Mononuclear cell (primary cell): Measurements from ENCODE around the gene GRM5. TPM values are rescaled to one million over a fixed set of nuclear protein-coding genes. Genes with fewer than 3 reads are reported as not detected.
"Not testable (repeated sequence)": the region's sequence is repeated elsewhere in the genome, so short reads cannot be mapped to it uniquely, and the experiment has no call there.

Experiments used
- H3K27me3 ChIP-seq: 2 replicates; pipeline ENCODE4 v1.6.0; 2011; ENCODE audit warnings: low read length, control low read depth; ENCODE audit not compliant: insufficient read depth
- H3K4me1 ChIP-seq: 2 replicates; pipeline ENCODE4 v1.5.1; 2011; ENCODE audit warnings: mild to moderate bottlenecking, low read length, control low read depth; ENCODE audit not compliant: insufficient read depth
- H3K4me3 ChIP-seq: 2 replicates; pipeline ENCODE4 v1.5.1; 2011; ENCODE audit warnings: mild to moderate bottlenecking, low read length, moderate library complexity
- H3K9me3 ChIP-seq: 2 replicates; pipeline ENCODE4 v1.5.1; 2011; ENCODE audit warnings: low read depth, mild to moderate bottlenecking, control low read depth, low read length
- total RNA-seq: library from RNA; depleted of rRNA; stranded (reverse); fragments of >200 nt; gene quantifications from one replicate; pipeline ENCODE4 v1.2.3, GENCODE V29; 2012

Gene GRM5
- total RNA-seq, 1 donor, result not detected

DNA sequence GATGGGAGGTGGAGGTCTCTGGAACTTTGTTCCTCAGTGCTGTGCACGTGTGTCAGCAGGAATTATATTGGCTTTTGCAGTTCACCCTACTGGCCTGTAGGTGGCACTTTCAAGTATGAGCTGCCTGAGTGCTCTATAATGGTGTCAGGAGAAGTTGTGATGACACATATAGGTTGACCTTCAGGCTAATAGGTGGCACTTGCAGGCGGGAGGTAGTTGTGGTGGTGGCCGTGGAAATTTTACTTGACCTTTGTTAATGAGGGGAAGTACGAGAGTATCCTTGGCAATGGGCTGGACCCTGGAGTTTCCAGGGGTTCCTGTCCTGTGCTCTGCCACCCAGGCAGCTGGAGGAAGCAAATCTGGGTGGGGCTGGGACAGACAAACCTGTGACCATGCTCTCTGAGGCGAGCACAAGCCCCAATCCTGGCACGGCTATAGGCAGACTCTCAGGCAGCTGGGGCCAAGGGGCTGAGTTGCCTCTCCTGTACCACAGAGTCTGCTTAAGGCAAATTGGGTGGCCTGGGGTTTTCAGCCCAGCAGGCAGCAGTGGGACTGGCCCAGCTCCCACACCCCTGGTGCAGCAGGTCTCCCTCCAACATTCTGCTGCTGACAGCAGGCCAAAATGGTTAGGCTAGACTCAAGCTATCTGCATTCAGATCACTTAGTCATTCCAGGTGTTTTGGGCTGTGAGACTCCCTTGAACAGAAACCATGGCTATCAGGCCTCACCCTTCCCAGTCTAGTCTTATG, 580.7 kb downstream of the GRM5 start:
- Histone ChIP-seq H3K9me3 (no peaks in the 10 kb centered on the region), H3K4me1 (no peaks in the 10 kb centered on the region)

DNA sequence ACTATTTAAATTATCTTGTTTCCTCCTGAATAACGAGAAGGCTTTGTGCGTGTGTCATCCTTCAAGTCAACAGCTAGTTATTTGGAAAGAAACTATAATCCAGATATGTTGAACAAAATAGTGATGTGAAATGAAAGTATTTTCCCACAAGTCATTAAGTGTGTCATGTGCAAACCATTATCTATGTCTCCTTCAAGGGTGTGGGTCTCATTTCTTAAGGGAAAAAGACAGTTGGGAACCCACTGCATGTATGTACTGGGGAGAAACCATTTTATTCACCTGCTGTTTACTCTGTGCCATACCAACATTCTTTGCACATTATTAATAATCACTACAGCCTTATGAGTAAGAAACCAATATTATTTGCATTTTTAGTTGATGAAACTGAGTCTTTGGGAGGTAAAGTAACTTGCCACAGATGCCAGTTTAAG, 582.9 kb downstream of the GRM5 start:
- no peaks in the 10 kb centered on the region for H3K9me3 ChIP-seq
- no peaks in the 10 kb centered on the region for H3K4me1 ChIP-seq
- H3K4me3 ChIP-seq, result no peak overlapping the region
- H3K27me3 ChIP-seq, result no peaks in the 10 kb centered on the region

More for the DNA sequence above, 580.7 kb downstream of the GRM5 start:
- Histone ChIP-seq H3K27me3 (no peaks in the 10 kb centered on the region), H3K4me3 (no peak overlapping the region)

DNA sequence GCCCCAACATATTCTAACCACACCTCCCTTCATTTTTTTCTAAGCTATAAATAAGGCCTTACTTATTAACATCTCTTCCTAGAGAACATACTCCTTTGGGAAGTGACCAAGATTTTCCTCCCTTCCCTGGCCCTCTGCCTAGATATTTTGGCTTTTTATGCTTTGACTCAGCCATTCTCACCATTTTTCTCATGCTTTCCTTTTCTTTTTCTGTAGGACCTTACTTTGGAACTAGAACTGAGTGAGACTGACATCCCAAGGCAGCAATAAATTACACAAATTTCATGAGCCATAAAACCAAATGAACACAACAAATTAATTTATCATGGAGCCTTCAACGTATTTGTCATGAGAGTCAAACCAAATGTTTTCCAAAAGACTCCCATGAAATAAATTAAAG, 585.6 kb downstream of the GRM5 start:
- Histone ChIP-seq H3K9me3 (no peaks in the 10 kb centered on the region), H3K27me3 (no peaks in the 10 kb centered on the region), H3K4me1 (no peaks in the 10 kb centered on the region), H3K4me3 (no peak overlapping the region)

DNA sequence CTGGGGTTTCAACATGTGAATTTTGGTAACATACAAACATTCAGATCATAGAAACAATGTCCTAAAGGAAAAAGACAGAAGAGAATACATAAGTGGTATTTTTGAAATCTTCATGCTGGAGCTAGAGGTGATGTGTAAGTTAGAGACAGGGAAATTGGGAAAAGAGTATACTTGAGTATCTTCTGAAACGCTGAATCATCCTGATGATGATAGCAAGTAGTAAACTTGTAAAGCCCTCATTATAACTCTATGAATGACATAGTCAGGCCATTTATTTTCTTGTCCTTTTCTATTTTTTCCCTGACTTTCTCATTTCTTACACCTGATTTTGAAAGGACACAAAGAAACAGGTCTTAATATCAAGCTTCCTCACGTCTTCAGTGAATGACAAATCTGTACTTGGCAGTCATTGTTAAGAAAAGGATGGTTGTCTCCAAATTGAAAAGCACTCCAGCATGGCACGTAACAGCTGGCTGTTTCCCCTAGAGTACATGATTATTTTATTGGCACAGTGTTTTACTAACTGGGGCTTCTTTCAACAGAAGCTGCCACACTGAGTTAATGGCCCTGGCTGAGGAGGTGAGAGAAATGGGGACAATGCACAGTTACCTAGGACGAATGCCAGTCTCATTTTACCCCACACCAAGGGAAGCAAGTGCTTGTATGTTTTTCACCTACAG, 587.5 kb downstream of the GRM5 start:
- Histone ChIP-seq H3K9me3 (no peaks in the 10 kb centered on the region), H3K27me3 (no peaks in the 10 kb centered on the region), H3K4me3 (no peak overlapping the region), H3K4me1 (no peaks in the 10 kb centered on the region)

DNA sequence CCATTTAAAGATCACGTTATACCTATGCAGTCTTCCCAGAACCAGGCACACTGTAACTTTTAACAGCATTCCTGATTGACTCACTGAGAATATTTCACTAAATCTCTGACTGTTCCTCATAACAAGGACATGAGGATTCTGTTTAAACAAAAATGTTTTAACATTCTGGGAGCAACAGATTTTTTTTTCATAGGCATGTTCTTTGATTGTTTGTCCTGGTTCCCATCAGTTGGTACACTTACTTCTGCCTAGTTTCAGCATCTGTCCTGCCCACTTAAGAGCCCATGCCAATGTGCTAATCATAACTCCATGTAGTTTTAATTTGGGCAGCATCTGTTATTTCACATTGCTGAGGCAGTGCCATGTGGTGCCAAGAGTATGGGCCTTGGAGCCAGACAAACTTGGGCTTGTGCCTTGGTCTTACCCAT, 589.8 kb downstream of the GRM5 start:
- Histone ChIP-seq H3K27me3 (no peaks in the 10 kb centered on the region), H3K9me3 (no peaks in the 10 kb centered on the region), H3K4me3 (no peak overlapping the region), H3K4me1 (no peaks in the 10 kb centered on the region)

DNA sequence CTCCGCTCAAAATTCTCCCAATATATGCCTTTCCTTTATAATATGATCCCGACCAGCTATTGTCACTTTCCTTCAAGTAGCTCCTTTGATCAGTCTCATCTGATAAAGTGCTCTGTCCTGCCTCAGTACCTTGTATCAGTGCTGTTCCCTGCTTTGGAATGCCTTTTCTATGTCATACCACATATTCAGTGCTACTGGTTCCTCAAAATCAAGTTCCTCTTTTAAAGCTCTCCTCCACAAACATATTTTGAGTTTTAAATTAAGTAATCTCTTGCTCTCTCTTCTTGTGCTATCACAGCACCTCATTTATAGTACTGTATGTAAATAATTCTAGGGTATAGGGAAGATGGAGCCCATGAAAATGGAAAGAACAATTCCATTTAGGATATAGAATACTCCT, 591.1 kb downstream of the GRM5 start:
- H3K9me3 ChIP-seq, result no peaks in the 10 kb centered on the region
- no peaks in the 10 kb centered on the region for H3K4me1 ChIP-seq
- no peaks in the 10 kb centered on the region for H3K27me3 ChIP-seq
- H3K4me3 ChIP-seq, result no peak overlapping the region

DNA sequence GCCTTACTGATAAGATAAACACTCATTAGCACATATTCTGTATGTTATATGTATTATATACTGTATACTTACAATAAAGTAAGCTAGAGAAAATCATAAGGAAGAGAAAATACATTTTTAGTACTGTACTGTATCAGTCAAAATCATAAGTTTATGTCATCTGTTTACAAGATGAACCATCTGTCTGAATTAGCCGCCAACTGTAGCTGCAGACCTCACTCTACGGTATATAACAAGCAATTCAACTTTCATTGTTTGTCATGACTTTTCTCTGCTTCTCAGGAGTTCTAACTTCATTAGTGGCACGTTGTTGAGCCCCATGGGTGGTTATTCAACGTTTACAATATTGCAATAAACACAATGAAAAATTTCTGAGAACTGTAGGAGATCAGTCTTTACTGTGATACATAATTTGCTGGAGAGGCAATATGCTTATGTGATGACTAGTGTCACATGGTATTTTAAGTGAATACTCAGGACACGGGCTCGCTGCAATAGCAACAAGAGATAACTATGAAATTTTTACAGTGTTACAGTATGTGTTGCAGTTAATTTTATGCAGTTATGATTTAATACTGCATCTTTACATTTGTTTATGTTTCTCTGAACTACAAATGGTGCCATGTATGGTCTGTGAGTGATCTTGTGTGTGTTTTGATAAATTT, 596.1 kb downstream of the GRM5 start:
- no peaks in the 10 kb centered on the region for H3K27me3 ChIP-seq
- no peaks in the 10 kb centered on the region for H3K4me1 ChIP-seq
- H3K4me3 ChIP-seq, result no peak overlapping the region
- H3K9me3 ChIP-seq, result no peaks in the 10 kb centered on the region

DNA sequence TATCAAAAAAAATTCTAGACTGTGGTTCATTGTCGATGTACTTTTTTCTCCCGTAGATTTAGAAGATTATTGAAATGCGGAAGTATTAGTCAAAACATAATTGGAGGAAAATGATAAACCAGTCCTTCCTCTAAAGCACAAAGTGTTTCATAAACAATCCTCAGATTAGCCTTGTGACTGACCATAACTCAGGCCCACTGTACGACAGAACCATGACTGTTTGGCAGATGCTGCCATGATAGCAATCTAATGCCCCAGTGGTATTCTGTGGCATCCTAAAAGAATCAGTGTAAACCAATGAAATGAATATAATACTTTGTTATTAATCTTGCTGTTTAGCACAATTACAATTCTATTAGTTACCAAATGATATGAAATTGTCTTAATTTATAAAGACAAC, 601.3 kb downstream of the GRM5 start:
- Histone ChIP-seq H3K4me1 (no peaks in the 10 kb centered on the region), H3K9me3 (no peaks in the 10 kb centered on the region), H3K27me3 (no peaks in the 10 kb centered on the region), H3K4me3 (no peak overlapping the region)

DNA sequence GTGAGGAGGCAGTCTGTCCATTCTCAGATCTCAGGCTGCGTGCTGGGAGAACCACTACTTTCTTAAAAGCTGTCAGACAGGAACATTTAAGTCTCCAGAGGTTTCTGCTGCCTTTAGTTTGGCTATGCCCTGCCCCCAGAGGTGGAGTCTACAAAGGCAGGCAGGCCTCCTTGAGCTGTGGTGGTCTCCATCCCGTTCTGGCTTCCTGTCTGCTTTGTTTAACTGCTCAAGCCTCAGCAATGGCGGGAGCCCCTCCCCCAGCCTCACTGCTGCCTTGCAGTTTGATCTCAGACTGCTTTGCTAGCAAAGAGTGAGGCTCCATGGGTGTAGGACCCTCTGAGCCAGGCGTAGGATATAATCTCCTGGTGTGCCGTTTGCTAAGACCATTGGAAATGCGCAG, 602.5 kb downstream of the GRM5 start:
- H3K9me3 ChIP-seq, H3K27me3 ChIP-seq, H3K4me1 ChIP-seq: not testable (repeated sequence)

DNA sequence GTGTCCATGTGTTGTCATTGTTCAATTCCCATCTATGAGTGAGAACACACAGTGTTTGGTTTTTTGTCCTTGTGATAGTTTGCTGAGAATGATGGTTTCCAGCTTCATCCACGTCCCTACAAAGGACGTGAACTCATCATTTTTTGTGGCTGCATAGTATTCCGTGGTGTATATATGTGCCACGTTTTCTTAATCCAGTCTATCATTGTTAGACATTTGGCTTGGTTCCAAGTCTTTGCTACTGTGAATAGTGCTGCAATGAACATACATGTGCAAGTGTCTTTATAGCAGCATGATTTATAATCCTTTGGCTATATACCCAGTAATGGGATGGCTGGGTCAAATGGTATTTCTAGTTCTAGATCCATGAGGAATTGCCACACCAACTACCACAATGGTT, 607.7 kb downstream of the GRM5 start:
- H3K4me1 ChIP-seq, H3K9me3 ChIP-seq, H3K4me3 ChIP-seq, H3K27me3 ChIP-seq: not testable (repeated sequence)

More for the DNA sequence above, 602.5 kb downstream of the GRM5 start:
- not testable (repeated sequence) for H3K4me3 ChIP-seq

DNA sequence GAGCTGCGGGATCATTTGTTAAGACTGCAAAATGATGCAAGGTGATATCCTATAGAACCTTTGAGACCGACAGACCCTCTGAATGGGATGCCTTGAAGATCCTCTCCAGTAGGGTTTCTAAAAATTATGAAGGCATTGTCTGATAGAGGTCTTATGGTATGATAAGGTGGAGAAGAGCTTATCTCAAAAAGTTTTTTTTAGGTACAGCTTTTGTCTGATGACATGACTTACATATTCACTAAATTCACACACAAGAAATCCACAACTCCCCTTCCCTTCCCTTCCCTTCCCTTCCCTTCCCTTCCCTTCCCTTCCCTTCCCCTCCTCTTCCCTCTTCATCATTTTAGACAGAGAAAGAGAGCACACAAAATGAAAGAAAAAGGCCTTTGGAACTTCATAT, 609.8 kb downstream of the GRM5 start:
- no peaks in the 10 kb centered on the region for H3K9me3 ChIP-seq
- H3K4me1 ChIP-seq, result no peaks in the 10 kb centered on the region
- H3K27me3 ChIP-seq, result no peaks in the 10 kb centered on the region
- no peak overlapping the region for H3K4me3 ChIP-seq

DNA sequence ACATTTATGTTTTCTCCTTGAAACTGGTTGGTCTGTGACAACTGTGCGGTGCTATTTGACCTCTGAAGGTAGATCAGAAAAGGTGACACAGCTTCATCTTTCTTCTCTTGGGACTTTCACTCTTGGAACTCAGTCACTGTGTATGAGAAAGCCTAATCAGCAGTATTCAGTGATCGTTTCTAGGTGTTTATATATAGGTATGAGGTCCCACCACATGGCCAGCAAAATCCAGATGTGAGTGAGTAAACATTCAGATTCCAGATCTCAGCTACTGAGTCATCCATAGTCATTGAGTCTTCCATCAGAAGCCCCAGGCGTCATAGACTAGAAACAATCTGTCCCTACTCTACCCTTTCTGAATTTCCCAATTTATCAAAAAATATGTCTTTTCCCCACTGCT, 610.9 kb downstream of the GRM5 start:
- no peaks in the 10 kb centered on the region for H3K4me1 ChIP-seq

More for the DNA sequence above, 610.9 kb downstream of the GRM5 start:
- H3K9me3 ChIP-seq, result no peaks in the 10 kb centered on the region
- no peaks in the 10 kb centered on the region for H3K27me3 ChIP-seq
- H3K4me3 ChIP-seq, result no peak overlapping the region

Other genes starting within 250 kb of the GRM5 start
- not detected for gene TYR, start 111.9 kb upstream of the GRM5 start, total RNA-seq